Measurements from ENCODE around the gene DNAJB14.

DNA sequence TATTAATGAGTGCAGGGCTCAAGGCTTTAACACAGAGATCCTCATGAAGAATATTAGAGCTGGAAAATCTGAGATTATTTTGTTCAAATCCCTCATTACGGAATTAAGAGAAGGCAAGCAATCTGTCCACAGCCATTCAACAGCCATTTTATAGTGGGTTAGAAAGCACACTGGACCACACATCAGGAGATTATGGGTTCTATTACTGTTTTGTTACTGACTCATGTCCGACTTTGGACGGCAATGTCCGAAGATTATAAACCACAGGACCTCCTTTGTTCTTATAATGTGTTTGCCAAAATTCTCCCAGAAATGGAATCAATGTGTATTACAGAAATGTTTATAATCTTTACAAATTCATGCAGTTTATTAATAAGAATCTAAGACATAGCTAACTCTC, 60.3 kb downstream of the DNAJB14 start:
- no peak for TF ChIP-seq EZH2phosphoT487 (IDR thresholded peaks at IDR 0.05; ENCODE audit: insufficient read depth, low read depth)
- TF ChIP-seq EZH2 (IDR thresholded peaks at IDR 0.05; ENCODE audit: insufficient read depth, poor library complexity, severe bottlenecking), result no peak

All from GM23248 (cell line).